Measurements from ENCODE around the gene FANCI.

Gene FANCI

DNA sequence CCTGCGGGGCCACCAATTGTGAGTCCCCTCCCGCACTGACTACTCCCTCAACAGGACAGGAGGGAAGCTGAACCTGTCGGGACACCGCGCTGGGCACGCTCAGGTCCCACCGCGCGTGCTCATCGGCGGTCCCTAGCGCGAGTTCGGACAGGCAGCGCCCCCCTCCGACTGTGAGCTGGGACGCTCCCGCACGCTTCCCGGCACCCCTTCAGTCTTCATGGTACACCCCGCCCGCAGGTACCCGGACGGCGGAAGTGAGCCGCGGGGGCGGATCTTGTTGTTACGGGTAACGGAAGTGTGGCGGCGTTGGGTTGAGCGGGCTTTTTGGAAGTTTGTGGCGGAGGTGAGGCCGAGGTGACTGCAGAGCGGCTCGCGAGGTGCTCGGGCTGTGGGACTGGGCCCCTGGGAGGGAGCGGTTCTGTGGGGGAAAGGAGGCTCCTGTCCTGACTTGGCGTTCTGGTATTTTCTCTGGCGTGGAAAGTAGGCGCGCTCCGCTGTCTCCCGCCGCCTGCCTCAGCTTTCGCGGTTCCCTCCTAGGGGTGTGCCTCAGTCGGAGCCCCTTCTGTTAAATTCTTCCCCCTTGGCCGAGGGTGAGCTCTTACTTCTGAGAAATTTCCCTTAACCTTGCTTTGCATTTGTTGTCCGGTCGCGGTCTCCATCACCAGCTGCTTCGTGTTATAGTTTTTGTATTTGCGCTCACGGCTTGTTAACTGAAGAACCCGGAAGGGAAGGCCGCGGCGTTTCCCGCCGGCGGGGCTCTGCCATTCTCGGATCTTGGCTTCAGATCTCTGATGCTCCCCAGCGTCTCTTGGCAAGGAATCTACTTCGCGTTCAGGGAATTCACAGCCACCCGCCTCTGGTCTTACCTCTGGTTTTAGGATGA is at the start of gene FANCI:
Gene FANCI (plus strand): TSS at position 289 of the 883 bp plus-strand sequence. CDS start 3,669 bp downstream, outside the sequence.
- in situ Hi-C loops (cut with MboI; ENCODE audit: low pct_unique_long_range_greater_than_20kb, low sequenced_read_pairs), result no loop called here
- peak; percentile 100 for DNase-seq

DNA sequence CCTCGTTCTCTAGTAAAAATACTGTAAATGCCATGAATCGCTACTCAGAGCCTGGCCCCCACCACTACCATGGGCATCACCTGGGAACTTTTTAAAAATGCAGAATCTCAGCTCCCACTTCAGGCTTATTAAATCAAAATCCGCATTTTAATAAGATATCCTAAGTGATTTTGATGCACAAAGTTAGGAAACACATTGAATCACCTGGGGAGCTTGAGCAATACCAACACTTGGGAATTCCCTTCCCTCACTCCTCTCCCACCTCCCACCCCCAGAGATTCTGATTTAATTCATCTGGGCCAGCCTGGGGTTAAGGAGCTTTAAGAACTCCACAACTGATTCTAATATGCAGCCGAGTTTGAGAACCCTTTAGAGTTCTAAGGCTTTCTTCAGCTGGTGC is 49.2 kb upstream of the FANCI start:
- DNase-seq, result no peak
- in situ Hi-C loops (cut with MboI; ENCODE audit: low pct_unique_long_range_greater_than_20kb, low sequenced_read_pairs), result loop anchor here (25.0 kb wide), 1 partner anchor 707 kb away; no protein-coding TSS in a partner anchor

DNA sequence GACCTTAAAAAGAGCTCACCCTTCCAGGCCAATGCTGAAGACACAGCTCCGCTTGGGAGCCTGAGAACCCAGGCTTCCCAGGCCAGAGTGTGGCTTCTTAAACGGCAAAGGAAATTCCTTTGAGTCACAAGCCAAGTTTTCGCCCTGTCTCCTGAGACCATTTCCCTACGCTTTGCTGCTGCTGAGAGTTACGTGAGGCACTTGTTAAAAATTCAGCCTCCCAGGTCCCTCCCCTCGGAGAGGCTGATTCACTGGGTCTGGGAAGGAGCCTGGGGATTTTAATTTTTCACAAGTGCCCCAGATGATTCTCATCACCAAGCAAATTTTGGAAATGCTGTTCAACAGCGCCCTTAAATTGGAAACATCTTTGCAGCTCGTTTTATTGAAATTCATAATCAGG is 47.9 kb upstream of the FANCI start:
- DNase-seq, result no peak
- in situ Hi-C loops (cut with MboI; ENCODE audit: low pct_unique_long_range_greater_than_20kb, low sequenced_read_pairs), result loop anchor here (25.0 kb wide), 1 partner anchor 709 kb away; no protein-coding TSS in a partner anchor

GRCh38 chr15:89196241-89196640 is 47.5 kb upstream of the FANCI start:
- no peak for DNase-seq
- in situ Hi-C loops (cut with MboI; ENCODE audit: low pct_unique_long_range_greater_than_20kb, low sequenced_read_pairs), result loop anchor here (25.0 kb wide), 1 partner anchor 709 kb away; no protein-coding TSS in a partner anchor

- in situ Hi-C loops (cut with MboI; ENCODE audit: low pct_unique_long_range_greater_than_20kb, low sequenced_read_pairs), result loop anchor here (25.0 kb wide), 1 partner anchor 710 kb away; no protein-coding TSS in a partner anchor
- DNase-seq, result no peak
Measured at GRCh38 chr15:89196994-89197393, 46.8 kb upstream of the FANCI start.

- in situ Hi-C loops (cut with MboI; ENCODE audit: low pct_unique_long_range_greater_than_20kb, low sequenced_read_pairs), result loop anchor here (25.0 kb wide), 1 partner anchor 710 kb away; no protein-coding TSS in a partner anchor
Measured at GRCh38 chr15:89197503-89197971, 46.2 kb upstream of the FANCI start.

DNA sequence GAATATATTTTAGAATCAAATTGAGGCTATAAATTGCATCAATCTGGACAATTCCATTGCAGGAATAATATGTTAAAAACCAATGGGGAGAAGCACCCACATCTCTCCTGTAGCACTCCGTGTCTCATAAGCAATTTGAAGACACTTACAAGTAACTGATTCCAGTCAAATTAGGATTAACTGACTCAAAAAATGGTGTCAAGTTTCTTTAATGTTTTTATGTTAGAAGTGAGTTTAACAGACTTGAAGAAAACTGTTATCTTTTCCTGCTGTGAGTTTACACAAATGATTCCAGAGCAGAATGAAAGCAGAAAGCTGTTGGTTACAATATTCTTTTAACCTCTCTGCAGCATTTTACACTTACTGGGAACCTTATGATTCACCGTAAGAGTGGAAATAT is 45.6 kb upstream of the FANCI start:
- no peak for DNase-seq
- in situ Hi-C loops (cut with MboI; ENCODE audit: low pct_unique_long_range_greater_than_20kb, low sequenced_read_pairs), result loop anchor here (25.0 kb wide), 1 partner anchor 711 kb away; no protein-coding TSS in a partner anchor

More at GRCh38 chr15:89197503-89197971, 46.2 kb upstream of the FANCI start:
- DNase-seq, result peak; percentile 71

DNA sequence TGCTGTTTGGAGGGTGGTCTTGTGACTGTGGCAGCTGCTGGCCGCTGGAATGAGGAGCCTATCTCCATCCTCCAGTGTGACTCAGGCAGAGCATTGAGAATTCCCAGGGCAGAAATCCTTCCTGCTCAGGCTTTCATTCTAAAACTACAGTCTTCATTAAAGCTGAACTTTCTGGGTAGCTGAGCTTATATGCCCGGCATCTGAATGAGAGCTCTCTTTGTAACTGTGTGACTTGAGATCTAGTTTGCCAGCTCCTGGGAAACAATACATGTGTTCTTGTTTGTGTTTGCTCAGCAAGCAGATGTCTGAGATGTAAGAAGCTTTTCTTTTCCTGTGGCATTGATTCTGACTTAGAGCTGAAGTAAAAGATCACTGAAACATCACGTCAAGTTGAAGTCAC is 44.8 kb upstream of the FANCI start:
- no peak for DNase-seq
- in situ Hi-C loops (cut with MboI; ENCODE audit: low pct_unique_long_range_greater_than_20kb, low sequenced_read_pairs), result loop anchor here (25.0 kb wide), 1 partner anchor 712 kb away; no protein-coding TSS in a partner anchor

DNA sequence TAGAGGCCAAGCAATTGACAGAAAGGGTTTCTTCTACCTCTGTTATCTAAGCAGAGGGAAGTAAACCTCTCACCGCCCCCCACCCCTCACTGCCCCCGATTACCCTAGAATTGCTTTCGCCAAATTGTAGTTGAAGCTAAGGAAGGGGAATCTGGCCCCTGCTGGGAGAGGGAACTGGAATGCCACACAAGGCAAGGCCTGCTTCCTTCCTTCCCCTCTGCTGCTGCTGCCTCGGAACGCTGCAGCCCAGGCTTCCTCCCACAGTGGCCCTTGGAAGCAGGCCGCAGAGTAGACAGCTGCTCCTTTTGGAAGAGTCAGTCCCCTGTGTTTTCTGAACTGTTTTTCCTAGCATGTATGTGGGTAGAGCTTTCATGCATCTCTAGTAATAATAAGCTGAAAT is 44.0 kb upstream of the FANCI start:
- in situ Hi-C loops (cut with MboI; ENCODE audit: low pct_unique_long_range_greater_than_20kb, low sequenced_read_pairs), result loop anchor here (25.0 kb wide), 1 partner anchor 712 kb away; no protein-coding TSS in a partner anchor
- peak; percentile 35 for DNase-seq

- DNase-seq, result no peak
- in situ Hi-C loops (cut with MboI; ENCODE audit: low pct_unique_long_range_greater_than_20kb, low sequenced_read_pairs), result no loop called here
Measured at GRCh38 chr15:89200182-89200581, 43.6 kb upstream of the FANCI start.

DNA sequence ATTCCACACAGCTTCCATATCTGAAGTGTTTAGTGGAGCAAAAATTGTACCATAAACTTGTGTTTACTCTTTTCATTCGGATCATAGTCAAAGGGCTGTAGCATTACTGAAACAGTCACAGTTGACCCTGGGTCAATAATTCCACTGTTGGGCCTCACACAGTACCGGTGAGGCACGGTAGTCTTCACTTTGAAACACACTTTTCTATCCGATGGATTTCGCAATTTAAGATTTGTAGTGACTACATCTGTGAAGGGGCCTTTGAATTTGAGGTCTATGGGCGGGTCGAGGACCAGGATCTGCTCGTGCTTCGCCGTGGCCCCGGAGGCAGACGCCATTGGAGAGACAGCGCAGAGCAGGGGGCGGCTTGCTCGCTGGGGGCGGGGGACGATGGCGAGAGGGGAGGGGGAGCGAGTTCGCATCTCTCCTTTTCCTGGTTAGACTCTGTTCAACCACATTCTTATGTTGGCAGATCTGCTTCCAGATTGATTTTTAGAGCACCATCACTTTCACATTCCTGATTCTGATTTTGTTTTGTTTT is 42.2 kb upstream of the FANCI start:
- in situ Hi-C loops (cut with MboI; ENCODE audit: low pct_unique_long_range_greater_than_20kb, low sequenced_read_pairs), result no loop called here
- DNase-seq, result no peak

GRCh38 chr15:89203705-89204273 is 40.0 kb upstream of the FANCI start:
- DNase-seq, result no peak
- in situ Hi-C loops (cut with MboI; ENCODE audit: low pct_unique_long_range_greater_than_20kb, low sequenced_read_pairs), result no loop called here

DNA sequence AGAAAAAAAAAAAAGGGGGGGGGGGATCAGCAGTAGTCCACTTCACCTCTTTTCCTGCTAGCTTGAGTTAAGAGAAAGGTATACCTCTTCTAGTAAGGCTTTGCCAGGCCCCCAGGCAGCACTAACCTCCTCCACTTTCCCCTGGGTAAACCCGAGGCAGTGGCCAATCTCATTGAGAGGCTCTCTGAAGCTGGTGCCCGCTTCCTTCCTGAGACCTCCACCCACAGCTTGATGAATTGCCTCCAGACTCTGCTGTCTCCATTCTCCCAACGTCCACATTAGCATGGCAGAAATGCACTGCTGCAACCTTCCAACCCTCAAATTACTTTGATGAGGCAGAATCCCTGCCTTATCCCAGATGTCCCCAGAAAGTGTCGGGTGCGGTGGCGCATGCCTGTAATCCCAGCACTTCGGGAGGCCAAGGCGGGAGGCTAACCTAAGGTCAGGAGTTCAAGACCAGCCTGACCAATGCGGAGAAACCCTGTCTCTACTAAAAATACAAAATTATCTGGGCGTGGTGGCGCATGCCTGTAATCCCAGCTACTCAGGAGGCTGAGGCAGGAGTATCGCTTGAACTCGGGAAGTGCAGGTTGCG is 37.7 kb upstream of the FANCI start:
- in situ Hi-C loops (cut with MboI; ENCODE audit: low pct_unique_long_range_greater_than_20kb, low sequenced_read_pairs), result no loop called here
- no peak for DNase-seq

DNA sequence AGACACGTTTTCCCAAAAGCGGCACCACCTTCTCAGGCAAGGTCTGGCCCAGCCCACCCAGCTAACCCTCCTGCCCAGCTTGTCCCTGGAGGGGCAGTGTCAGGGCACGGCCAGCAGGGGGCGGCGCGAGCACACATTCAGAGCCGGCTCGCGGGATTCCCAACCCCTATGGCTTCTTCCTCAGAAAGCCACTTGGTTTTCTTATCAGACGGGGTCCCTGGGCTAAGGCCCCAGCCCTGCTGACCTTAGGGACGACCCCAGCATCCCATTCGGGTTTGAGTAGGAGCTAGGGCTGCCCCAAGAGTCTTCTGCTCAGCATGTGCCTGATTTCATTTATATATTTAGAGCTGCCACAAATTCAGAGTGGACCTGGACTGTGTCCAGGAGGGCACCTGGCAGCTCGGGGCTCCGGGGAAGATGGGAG is 36.9 kb upstream of the FANCI start:
- in situ Hi-C loops (cut with MboI; ENCODE audit: low pct_unique_long_range_greater_than_20kb, low sequenced_read_pairs), result no loop called here
- peak; percentile 95 for DNase-seq

- DNase-seq, result no peak
- in situ Hi-C loops (cut with MboI; ENCODE audit: low pct_unique_long_range_greater_than_20kb, low sequenced_read_pairs), result no loop called here
Measured at GRCh38 chr15:89208256-89208655, 35.5 kb upstream of the FANCI start.

DNA sequence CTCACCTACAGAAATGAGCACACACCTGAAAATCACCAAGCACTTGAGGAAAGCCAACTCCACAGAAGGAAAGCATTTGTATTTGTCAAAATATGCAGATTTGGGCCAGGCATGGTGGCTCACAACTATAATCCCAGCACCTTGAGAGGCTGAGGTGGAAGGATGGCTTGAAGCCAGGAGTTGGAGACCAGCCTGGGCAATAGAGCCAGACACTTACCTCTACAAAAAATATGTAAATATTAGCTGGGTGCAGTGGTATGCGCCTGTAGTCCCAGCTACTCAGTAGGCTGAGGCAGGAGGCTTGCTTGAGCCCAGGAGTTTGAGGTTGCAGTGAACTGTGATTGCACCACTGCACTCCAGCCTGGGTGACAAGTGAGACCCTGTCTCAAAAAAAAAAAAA is 34.7 kb upstream of the FANCI start:
- no peak for DNase-seq
- in situ Hi-C loops (cut with MboI; ENCODE audit: low pct_unique_long_range_greater_than_20kb, low sequenced_read_pairs), result no loop called here

DNA sequence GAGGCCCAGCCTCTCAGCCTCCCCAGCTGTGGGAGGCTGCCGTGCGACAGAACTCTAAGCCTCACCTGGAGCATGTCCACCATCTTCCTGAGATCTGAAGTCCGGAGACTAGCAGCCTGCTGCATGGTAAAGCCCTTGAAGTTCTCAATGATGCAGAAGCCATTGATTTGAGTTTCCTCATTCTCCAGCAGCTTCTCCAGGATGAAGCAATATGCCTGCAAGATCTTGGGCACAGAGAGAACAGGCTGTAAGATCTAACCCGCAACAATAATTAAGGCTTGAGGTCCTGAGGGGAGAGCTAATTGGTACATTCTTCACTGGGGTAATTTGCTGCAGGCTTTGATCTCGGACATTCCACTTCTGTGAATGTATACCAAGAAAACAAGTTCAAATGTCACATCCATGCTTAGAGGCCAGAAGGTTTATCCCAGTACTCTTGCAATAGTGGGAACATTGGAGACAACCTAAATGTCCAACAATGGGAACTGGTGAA is 32.1 kb upstream of the FANCI start:
- in situ Hi-C loops (cut with MboI; ENCODE audit: low pct_unique_long_range_greater_than_20kb, low sequenced_read_pairs), result no loop called here
- no peak for DNase-seq

DNA sequence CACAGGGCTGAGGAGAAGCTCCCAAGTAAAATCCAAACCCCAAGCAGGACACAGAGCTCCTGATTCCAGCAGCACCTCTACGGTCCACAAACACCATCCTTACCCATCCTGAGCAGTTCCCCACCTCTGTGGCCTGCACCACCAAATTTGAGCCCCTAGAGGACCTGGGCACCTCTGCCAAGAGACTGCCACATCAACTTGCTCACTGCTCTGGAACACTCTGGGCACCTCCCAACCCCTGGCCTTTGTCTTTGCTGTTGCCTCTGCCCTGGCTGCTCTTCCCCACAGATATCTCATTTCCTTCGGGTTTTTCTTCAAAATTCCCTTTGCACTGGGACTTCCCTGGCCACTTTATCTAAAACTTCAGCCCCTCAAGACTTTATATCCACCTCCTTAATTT is 28.2 kb upstream of the FANCI start:
- in situ Hi-C loops (cut with MboI; ENCODE audit: low pct_unique_long_range_greater_than_20kb, low sequenced_read_pairs), result no loop called here
- no peak for DNase-seq

- in situ Hi-C loops (cut with MboI; ENCODE audit: low pct_unique_long_range_greater_than_20kb, low sequenced_read_pairs), result no loop called here
- no peak for DNase-seq
Measured at GRCh38 chr15:89217031-89217430, 26.7 kb upstream of the FANCI start.
